ENCODE measurements around the gene ZEB1.
A peak's percentile ranks its signal among the peaks of the same experiment; 100 is the strongest.

The ZEB1 gene

DNA sequence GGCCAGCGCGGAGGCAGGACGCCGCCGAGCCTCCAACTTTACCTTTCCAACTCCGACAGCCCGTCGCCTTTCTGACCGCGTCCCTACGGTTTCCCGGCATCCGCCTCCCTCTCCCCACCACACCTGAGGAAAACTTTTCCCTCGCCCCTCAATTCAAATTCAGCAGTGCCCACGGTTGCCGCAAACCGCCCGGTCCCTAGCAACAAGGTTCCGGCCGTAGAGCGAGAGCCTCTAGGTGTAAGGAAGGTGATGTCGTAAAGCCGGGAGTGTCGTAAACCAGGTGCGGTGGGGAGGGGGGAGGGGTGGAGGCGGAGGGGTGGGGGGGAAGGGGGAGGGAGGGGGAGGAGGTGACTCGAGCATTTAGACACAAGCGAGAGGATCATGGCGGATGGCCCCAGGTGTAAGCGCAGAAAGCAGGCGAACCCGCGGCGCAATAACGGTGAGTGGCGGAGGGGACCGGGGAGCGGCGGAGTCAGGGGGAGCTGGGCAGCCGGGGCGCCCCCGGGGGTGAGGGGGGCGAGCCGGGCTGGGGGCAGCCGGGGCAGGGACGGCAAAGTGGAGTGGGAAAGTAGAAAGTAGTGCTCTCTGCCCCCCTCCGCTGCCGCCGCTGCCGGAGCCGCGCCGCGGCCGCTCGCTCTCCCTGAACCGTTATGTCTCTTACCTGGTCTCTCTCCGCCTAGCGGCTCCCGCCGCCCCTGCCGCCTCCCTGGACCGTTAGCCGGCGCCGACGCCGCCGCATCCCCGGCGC is at the start of gene ZEB1:
ZEB1 (plus strand) TSS at position 363 of the 748 bp plus-strand sequence; CDS start at position 382, 19 bp downstream.
- no peaks in the 10 kb centered on the region for H3K36me3 ChIP-seq (ENCODE audit: insufficient read depth)
- TF ChIP-seq, protein P1, sequence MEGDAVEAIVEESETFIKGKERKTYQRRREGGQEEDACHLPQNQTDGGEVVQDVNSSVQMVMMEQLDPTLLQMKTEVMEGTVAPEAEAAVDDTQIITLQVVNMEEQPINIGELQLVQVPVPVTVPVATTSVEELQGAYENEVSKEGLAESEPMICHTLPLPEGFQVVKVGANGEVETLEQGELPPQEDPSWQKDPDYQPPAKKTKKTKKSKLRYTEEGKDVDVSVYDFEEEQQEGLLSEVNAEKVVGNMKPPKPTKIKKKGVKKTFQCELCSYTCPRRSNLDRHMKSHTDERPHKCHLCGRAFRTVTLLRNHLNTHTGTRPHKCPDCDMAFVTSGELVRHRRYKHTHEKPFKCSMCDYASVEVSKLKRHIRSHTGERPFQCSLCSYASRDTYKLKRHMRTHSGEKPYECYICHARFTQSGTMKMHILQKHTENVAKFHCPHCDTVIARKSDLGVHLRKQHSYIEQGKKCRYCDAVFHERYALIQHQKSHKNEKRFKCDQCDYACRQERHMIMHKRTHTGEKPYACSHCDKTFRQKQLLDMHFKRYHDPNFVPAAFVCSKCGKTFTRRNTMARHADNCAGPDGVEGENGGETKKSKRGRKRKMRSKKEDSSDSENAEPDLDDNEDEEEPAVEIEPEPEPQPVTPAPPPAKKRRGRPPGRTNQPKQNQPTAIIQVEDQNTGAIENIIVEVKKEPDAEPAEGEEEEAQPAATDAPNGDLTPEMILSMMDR (conservative IDR thresholded peaks at IDR 0.05; ENCODE audit: low read depth, low read length): no peak
- H3K4me2 ChIP-seq: peak within 1 kb of the TSS; percentile 99
- H3K27me3 ChIP-seq (ENCODE audit: insufficient read depth, low read depth): no peaks in the 10 kb centered on the region
- H3K4me3 ChIP-seq (IDR thresholded peaks at IDR 0.05; ENCODE audit: insufficient read depth, low read depth, low read length): peak within 1 kb of the TSS; percentile 37
- peak within 1 kb of the TSS; percentile 82 for H2AFZ ChIP-seq (ENCODE audit: low read depth)
- H3K79me2 ChIP-seq (ENCODE audit: insufficient read depth, low read depth): peaks cover 55% of the 10 kb centered on the region
- peak within 1 kb of the TSS; percentile 85 for H3K9ac ChIP-seq
- H3K27ac ChIP-seq: peak within 1 kb of the TSS; percentile 87
- 0 out of 2 replicates have a peak, but pooled peaks cover 8% of the 10 kb centered on the region for H4K20me1 ChIP-seq (ENCODE audit: insufficient read depth)
- H3K4me1 ChIP-seq (ENCODE audit: low read depth, poor library complexity, severe bottlenecking): peaks cover 34% of the 10 kb centered on the region

DNA sequence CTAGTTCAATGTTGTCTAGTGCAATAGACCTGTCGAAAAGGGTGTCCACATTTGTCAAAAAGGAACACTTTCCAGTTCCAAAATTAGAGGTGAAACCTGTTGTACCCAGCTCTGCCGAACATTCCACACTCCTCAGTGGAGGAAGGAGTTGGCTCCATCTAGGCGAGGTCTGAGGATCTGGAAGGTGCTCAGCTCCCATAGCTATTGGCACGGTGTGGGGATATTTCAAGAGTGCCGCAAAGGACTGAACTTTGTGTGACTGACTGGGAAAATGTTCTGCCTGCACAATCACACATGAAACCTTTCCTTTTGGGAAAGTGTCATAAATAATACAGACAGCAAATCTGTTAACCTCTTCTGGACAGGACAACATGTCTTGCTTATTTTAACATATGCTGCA is 48.1 kb upstream of the ZEB1 start:
- no peak overlapping the region for H3K27ac ChIP-seq
- no peak overlapping the region for H3K4me3 ChIP-seq (IDR thresholded peaks at IDR 0.05; ENCODE audit: insufficient read depth, low read depth, low read length)
- no peaks in the 10 kb centered on the region for H3K27me3 ChIP-seq (ENCODE audit: insufficient read depth, low read depth)
- no peak overlapping the region for H3K4me2 ChIP-seq
- no peak overlapping the region for H3K9ac ChIP-seq
- no peaks in the 10 kb centered on the region for H3K79me2 ChIP-seq (ENCODE audit: insufficient read depth, low read depth)
- no peaks in the 10 kb centered on the region for H3K4me1 ChIP-seq (ENCODE audit: low read depth, poor library complexity, severe bottlenecking)
- no peaks in the 10 kb centered on the region for H3K36me3 ChIP-seq (ENCODE audit: insufficient read depth)
- no peaks in the 10 kb centered on the region for H4K20me1 ChIP-seq (ENCODE audit: insufficient read depth)
- no peak overlapping the region for H2AFZ ChIP-seq (ENCODE audit: low read depth)
- TF ChIP-seq, protein P1 (conservative IDR thresholded peaks at IDR 0.05; ENCODE audit: low read depth, low read length): no peak

DNA sequence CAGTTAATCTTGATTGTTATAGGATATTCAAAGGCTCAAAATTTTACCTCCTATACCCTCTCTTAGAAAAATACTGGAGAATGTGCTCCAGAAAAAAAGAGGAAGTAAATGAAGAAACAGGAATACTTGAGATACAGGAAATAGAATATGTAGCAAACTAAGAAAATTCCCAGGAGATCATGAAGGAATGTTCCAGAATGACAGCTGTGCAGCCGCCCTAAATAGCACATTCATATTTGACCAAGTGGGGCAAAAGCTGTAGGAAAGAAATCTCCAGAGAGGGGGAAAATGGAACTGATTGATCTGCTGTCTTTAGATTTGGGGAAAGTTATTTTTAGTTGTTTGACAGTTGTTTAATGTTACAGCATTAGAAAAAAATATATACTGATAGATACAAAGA is 46.2 kb upstream of the ZEB1 start:
- no peak overlapping the region for H2AFZ ChIP-seq (ENCODE audit: low read depth)
- TF ChIP-seq, protein P1 (conservative IDR thresholded peaks at IDR 0.05; ENCODE audit: low read depth, low read length): no peak
- H3K79me2 ChIP-seq (ENCODE audit: insufficient read depth, low read depth): no peaks in the 10 kb centered on the region
- no peaks in the 10 kb centered on the region for H4K20me1 ChIP-seq (ENCODE audit: insufficient read depth)
- H3K4me3 ChIP-seq (IDR thresholded peaks at IDR 0.05; ENCODE audit: insufficient read depth, low read depth, low read length): no peak overlapping the region
- no peak overlapping the region for H3K4me2 ChIP-seq
- H3K27ac ChIP-seq: no peak overlapping the region
- no peaks in the 10 kb centered on the region for H3K4me1 ChIP-seq (ENCODE audit: low read depth, poor library complexity, severe bottlenecking)
- no peaks in the 10 kb centered on the region for H3K27me3 ChIP-seq (ENCODE audit: insufficient read depth, low read depth)
- H3K9ac ChIP-seq: no peak overlapping the region
- H3K36me3 ChIP-seq (ENCODE audit: insufficient read depth): no peaks in the 10 kb centered on the region

DNA sequence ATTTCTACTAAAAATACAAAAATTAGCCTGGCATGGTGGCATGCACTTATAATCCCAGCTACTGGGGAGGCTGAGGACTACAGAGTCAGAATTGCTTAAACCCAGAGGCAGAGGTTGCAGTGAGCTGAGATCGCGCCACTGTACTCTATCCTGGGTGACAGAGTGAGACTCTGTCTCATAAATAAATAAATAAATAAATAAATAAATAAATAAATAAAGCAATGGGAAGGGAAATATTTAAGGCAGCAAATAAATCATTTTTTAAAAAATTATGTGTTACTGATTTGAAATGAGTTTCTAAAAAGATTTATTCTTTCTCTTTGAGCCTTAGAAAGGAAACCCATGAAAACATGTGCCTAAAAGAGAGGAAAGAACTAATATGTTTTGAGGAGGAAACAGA is 45.2 kb upstream of the ZEB1 start:
- Histone ChIP-seq H3K36me3 (ENCODE audit: insufficient read depth) (no peaks in the 10 kb centered on the region), H3K27ac (no peak overlapping the region), H3K4me3 (IDR thresholded peaks at IDR 0.05; ENCODE audit: insufficient read depth, low read depth, low read length) (no peak overlapping the region), H3K4me2 (no peak overlapping the region), H4K20me1 (ENCODE audit: insufficient read depth) (no peaks in the 10 kb centered on the region), H3K9ac (no peak overlapping the region), H3K79me2 (ENCODE audit: insufficient read depth, low read depth) (no peaks in the 10 kb centered on the region), H2AFZ (ENCODE audit: low read depth) (no peak overlapping the region), H3K27me3 (ENCODE audit: insufficient read depth, low read depth) (no peaks in the 10 kb centered on the region), H3K4me1 (ENCODE audit: low read depth, poor library complexity, severe bottlenecking) (no peaks in the 10 kb centered on the region)
- TF ChIP-seq, protein P1 (conservative IDR thresholded peaks at IDR 0.05; ENCODE audit: low read depth, low read length): no peak
